Fibroblast of pulmonary artery (primary cell): Measurements from ENCODE around the gene LRRK1.
"Not testable (repeated sequence)": the region's sequence is repeated elsewhere in the genome, so short reads cannot be mapped to it uniquely, and the experiment has no call there.

ENCODE experiments used
- DNase-seq: peaks from one replicate; pipeline ENCODE4 v3.0.0-alpha.2; 2010; ENCODE audit warnings: low read depth
- H3K4me3 ChIP-seq: replicated peaks from 2 replicates; pipeline ENCODE4 v1.5.1; 2011; ENCODE audit warnings: low read depth, mild to moderate bottlenecking, control low read depth, low read length, moderate library complexity
- CTCF ChIP-seq: IDR thresholded peaks from 2 replicates; pipeline ENCODE4 v1.5.1; 2011; ENCODE audit warnings: mild to moderate bottlenecking, control low read depth, low read length, inconsistent platforms; ENCODE audit errors: missing control alignments

Gene LRRK1

GRCh38 chr15:101089579-101090427 is 170.6 kb downstream of the LRRK1 start:
- no peak overlapping the region for H3K4me3 ChIP-seq
- no peak for TF ChIP-seq CTCF
- no peak for DNase-seq

GRCh38 chr15:101090428-101090790 is 171.3 kb downstream of the LRRK1 start:
- H3K4me3 ChIP-seq, result no peak overlapping the region

GRCh38 chr15:101091080-101092017 is 172.2 kb downstream of the LRRK1 start:
- no peak for TF ChIP-seq CTCF

More at GRCh38 chr15:101090428-101090790, 171.3 kb downstream of the LRRK1 start:
- no peak for DNase-seq
- no peak for TF ChIP-seq CTCF

GRCh38 chr15:101092156-101092866 is 173.2 kb downstream of the LRRK1 start:
- H3K4me3 ChIP-seq, result no peak overlapping the region
- peak; percentile 50 for DNase-seq
- no peak for TF ChIP-seq CTCF

More at GRCh38 chr15:101091080-101092017, 172.2 kb downstream of the LRRK1 start:
- peak; percentile 94 for DNase-seq
- no peak overlapping the region for H3K4me3 ChIP-seq

GRCh38 chr15:101092867-101093202 is 173.7 kb downstream of the LRRK1 start:
- DNase-seq, result no peak
- TF ChIP-seq CTCF, result no peak
- H3K4me3 ChIP-seq, result no peak overlapping the region

- TF ChIP-seq CTCF, result no peak
- no peak for DNase-seq
- H3K4me3 ChIP-seq, result no peak overlapping the region
Measured at GRCh38 chr15:101093958-101094357, 174.8 kb downstream of the LRRK1 start.

GRCh38 chr15:101095796-101096406 is 176.7 kb downstream of the LRRK1 start:
- H3K4me3 ChIP-seq, DNase-seq: not testable (repeated sequence)
